GM19023 (cell line): ENCODE data around the gene CSDE1.
A peak's percentile ranks its signal among the peaks of the same experiment; 100 is the strongest.
"Not testable (repeated sequence)": the region's sequence is repeated elsewhere in the genome, so short reads cannot be mapped to it uniquely, and the experiment has no call there.

Experiments used
- ATAC-seq: cut with Tn5 transposase; IDR thresholded peaks from one replicate; pipeline ENCODE4 v1.9.1; 2021; ENCODE audit warnings: mild to moderate bottlenecking, moderate library complexity; ENCODE audit not compliant: unreplicated experiment

CSDE1 gene

GRCh38 chr1:114757455-114758255, at the start of gene CSDE1:
Gene CSDE1, minus strand, starts transcription at chr1:114757984. Its CDS starts 18,094 bp downstream, at chr1:114739890.
- ATAC-seq: peak; percentile 85

GRCh38 chr1:114804449-114804848, 46.7 kb upstream of the CSDE1 start:
- not testable (repeated sequence) for ATAC-seq

- ATAC-seq: no peak
These were observed 45.2 kb upstream of the CSDE1 start for GRCh38 chr1:114803001-114803400.

GRCh38 chr1:114794038-114794437, 36.3 kb upstream of the CSDE1 start:
- ATAC-seq: no peak

- not testable (repeated sequence) for ATAC-seq
These were observed 32.8 kb upstream of the CSDE1 start for GRCh38 chr1:114790581-114790980.

- not testable (repeated sequence) for ATAC-seq
These were observed 28.7 kb upstream of the CSDE1 start for GRCh38 chr1:114786440-114786839.

GRCh38 chr1:114782476-114782875, 24.7 kb upstream of the CSDE1 start:
- no peak for ATAC-seq

- peak; percentile 99 for ATAC-seq
These were observed 22.8 kb upstream of the CSDE1 start, which contains the start of gene SIKE1 for GRCh38 chr1:114780344-114781226. Gene SIKE1, minus strand, starts transcription at chr1:114780685. Its CDS starts 78 bp downstream, at chr1:114780607.

- no peak for ATAC-seq
These were observed 21.9 kb upstream of the CSDE1 start for GRCh38 chr1:114779722-114780121.

GRCh38 chr1:114776726-114777125, 18.9 kb upstream of the CSDE1 start:
- not testable (repeated sequence) for ATAC-seq

- ATAC-seq: no peak
These were observed 14.2 kb upstream of the CSDE1 start for GRCh38 chr1:114771992-114772391.

- ATAC-seq: no peak
These were observed 13.2 kb upstream of the CSDE1 start for GRCh38 chr1:114770989-114771388.

- ATAC-seq: no peak
These were observed 6.9 kb upstream of the CSDE1 start for GRCh38 chr1:114764689-114765088.

- no peak for ATAC-seq
These were observed 560 bp upstream of the CSDE1 start for GRCh38 chr1:114758256-114758832.

GRCh38 chr1:114756949-114757454, 782 bp downstream of the CSDE1 start:
- no peak for ATAC-seq

- ATAC-seq: peak; percentile 31
These were observed 1.5 kb downstream of the CSDE1 start for GRCh38 chr1:114756009-114756892.

GRCh38 chr1:114755006-114755931, 2.5 kb downstream of the CSDE1 start:
- no peak for ATAC-seq

GRCh38 chr1:114753702-114754101, 4.1 kb downstream of the CSDE1 start:
- ATAC-seq: not testable (repeated sequence)

GRCh38 chr1:114753143-114753542, 4.6 kb downstream of the CSDE1 start:
- no peak for ATAC-seq
